Measurements from ENCODE around the gene RNH1.

Gene RNH1

DNA sequence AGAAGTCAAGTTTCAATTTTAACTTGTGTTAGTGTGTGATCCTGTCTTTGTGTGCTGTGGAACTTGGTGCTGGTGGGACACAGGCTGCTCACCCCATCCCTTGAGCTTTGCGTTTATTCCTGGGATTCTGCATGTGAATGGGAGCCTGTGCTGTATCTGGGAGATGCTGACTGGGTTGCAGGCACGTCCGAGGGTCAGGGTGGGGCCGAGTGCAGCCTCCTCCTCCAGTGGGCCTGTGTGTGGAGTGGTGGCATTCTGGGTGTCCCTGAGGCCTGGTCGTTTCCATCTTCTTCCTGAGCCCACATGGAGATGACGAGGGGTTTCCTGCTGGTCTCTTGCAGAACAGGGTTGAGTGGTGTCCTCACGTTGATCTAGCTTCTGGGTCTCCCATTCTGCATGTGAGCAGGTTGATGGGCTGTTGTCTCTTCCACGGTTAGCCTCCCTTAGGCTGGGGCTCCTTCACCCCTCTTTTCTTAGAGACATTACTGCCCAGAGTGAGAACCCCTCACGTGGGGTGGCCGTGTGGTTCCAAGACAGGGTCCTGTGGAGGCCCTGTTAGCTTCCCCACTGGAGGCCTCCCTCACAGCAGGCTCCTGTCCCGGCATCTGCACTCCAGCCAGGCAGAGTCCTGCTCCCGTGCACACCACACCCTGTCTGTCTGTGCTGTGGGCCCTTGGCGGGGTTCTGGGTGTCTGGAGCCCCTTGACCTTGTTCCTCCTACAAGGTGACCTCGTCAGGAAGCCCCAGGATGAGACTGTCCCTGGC, 52.1 kb downstream of the RNH1 start:
- DNase-seq = no peak

- DNase-seq = no peak
Observed at GRCh38 chr11:454043-454442, 53.0 kb downstream of the RNH1 start.

DNA sequence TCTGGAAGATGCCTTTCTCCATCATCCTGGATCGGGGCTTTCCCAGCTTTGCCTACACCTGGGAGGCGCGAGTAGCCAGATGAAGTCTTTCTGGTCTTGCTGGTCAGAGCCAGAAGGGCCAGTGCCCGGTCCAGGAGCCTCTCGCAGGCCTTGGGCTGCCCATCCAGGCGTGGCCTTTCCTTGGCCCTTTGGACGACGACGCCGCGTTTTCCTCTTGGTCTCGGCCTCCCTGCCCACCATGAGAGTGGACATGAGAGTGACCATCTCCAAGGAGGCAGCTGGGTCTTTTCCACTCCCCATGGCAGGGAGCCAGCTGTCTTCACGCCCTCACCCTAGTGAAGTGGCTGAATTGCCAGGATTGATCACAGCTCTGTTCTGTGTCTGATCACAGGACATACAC, 53.5 kb downstream of the RNH1 start:
- no peak for DNase-seq

- DNase-seq = no peak
Observed at GRCh38 chr11:452916-453527, 54.0 kb downstream of the RNH1 start.

DNA sequence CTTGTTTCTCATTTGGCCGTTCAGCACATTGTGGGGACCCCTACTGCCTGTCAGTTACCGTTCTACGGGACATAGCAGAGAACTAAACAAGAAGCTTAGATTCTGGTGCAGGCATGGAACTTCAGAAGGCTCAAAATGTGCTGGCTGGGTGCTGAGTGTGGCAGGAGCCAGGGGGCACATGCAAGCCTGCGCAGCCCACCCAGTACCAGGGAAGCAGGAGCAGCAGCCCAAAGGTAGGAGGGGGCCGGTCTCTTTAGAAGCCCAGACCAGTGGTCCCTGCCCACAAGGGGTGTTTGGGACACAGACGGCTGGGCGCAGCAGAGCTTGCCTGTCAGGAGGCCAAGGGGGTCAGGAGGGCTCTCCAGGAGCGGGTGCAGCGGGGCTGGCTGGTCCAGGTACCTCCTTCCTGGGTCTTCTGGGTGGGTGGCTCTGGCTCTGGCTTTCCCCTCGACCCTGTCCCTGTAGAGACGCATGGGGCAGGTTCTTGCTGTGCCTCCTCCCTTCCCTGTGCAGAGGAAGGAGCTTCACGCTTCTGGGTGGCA, 54.8 kb downstream of the RNH1 start:
- no peak for DNase-seq

- DNase-seq = no peak
Observed at GRCh38 chr11:451738-452137, 55.3 kb downstream of the RNH1 start.

- peak; percentile 81 for DNase-seq
Observed at GRCh38 chr11:450809-451451, 56.1 kb downstream of the RNH1 start.

DNA sequence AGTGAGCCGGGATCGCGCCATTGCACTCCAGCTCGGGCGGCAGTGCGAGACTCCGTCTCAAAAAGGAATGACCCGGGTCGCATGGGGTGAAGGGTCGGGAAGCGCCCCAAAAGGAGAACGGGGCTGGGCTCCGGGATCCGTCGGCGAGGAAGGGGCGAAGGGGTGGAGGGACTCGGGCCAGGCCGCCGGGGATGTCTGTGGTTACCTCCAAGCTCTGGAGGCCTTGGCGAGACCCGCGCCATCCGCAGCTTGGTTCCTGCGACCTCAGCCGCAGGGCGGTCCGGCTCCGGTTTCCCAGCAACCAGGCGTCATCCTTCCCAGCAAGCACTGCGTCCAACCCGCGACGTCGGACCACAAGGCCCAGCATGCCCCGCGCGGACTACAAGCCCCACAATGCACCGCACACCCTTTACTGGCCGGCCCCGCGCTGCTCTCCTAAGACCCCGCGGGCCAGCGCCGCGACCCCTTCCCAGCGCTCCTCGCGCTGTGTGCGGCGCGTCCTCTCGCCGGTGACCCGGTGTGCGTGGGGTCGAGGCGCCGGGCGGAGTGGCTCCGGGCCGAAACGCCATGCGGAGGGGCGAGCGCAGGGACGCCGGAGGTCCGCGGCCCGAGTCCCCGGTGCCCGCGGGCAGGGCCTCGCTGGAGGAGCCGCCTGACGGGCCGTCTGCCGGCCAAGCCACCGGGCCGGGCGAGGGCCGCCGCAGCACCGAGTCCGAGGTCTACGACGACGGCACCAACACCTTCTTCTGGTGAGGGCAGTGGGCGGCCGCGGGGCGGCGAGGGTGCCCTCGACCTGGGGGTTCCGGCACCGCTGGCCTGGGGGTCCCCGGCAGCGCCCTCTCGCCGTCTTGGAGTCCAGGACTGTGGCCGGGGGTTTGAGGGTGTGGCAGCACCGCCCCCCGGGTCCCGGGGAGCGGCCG, 56.9 kb downstream of the RNH1 start, which contains the start of gene PTDSS2:
Gene PTDSS2, plus strand, starts transcription at position 391 of the 920 bp plus-strand sequence. Its CDS starts 177 bp downstream, at position 568.
- DNase-seq = peak; percentile 92 to 95

DNA sequence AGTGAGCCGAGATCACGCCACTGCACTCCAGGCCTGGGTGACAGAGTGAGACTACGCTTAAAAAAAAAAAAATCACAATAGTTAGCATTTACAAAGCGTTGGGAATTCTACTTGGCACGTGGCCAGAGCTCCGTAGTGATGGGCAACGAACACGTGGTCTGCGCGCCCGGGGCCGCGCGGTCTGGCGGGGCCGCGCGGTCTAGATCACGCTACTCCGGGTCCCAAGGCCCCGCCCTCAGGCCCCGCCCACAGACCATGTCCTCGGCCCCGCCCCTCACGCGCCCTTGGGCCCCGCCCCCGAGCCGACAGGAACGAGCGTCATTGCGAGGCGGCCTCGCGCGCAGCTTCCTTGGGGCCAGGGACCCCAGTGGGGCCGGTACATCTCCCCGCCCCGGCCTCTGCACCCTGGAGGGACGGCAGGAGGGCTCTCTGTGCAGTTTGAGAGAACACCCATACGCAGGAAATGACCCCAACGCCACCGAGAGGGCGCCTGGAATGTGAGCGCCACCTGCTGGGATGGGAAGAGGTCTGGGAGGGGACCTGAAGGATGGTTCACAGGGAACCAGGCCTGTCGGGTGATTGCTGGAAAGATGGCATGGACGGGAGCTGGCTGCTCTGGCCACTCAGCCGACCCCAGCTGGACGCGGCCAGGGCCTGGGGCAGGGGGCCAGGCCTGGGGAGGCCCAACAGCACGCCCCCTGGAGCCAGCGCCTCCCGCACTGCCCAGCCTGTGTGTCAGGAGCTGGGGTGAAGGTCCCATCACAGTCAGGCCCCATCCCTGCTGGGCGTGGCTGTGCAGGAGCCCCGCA, 58.9 kb downstream of the RNH1 start:
- DNase-seq = peak; percentile 93 to 94

GRCh38 chr11:446891-447290, 60.2 kb downstream of the RNH1 start:
- no peak for DNase-seq

DNA sequence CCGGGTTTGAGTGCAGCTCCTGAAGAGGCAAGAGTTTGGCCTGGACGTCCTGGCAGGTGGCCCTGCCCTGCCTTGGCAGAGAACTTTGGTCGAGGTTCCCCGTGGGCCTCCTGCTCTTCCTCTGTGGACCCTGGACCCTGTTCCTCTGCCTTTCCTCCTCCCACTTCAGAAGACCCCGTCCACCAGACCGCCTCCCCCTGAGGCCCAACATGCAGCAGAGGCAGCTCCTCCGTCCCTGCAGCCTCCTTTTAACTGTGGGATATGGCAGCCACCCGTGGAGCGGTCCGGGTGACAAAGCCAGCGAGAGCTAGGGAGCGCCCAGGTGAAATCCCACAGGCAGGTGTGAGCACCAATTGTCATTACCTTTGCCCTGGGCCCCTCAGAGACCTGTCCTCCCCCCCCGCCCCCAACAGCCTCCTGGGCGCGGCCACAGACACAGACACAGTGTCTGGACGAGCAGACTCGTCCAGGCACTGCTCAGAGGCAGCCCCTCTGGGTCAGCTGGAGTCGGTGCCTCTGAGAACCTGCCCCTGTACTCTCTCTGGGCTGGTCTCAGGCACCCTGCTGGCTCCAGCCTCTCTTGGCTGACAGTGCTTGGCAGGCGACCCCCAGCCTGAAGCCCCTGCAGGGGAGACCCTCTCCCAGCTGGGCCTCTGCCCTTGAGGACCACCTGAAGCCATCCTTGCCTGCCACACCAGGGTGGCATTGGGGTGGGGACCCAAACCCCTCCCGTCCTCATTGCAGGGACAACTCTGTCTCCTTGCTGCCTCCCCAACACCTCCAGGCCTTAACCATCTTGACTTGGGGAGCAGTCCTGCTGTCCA, 61.1 kb downstream of the RNH1 start:
- DNase-seq = no peak

Measured in activated CD4-positive, alpha-beta T cell treated with anti-CD3 and anti-CD28 coated beads, Interleukin-2, amount 50 U/mL, for 4 hours (primary cell).